Sigmoid colon (tissue), 7 donors: Measurements from ENCODE around the gene MIEF2. TPM values are rescaled to one million over a fixed set of nuclear protein-coding genes. Genes with fewer than 3 reads are reported as not detected.
A peak's percentile ranks its signal among the peaks of the same experiment; 100 is the strongest.

Experiments used
- DNase-seq: peaks from one replicate; pipeline ENCODE4 v3.0.0-alpha.2; 2019
- H3K27ac ChIP-seq, 4 donors: fragments of 200-600 bp; sonication (generic); one replicate each; pipeline ENCODE4 v1.5.1; 2016 to 2019; ENCODE audit warnings: mild to moderate bottlenecking in 1 of 4
- H3K27me3 ChIP-seq, 3 donors: fragments of 200-600 bp; sonication (generic); one replicate each; pipeline ENCODE4 v1.5.1; 2019; ENCODE audit warnings: mild to moderate bottlenecking in 1 of 3
- H3K36me3 ChIP-seq, 4 donors: fragments of 200-600 bp; sonication (generic); one replicate each; pipeline ENCODE4 v1.5.1; 2016 to 2019
- H3K4me1 ChIP-seq, 4 donors: fragments of 200-600 bp; sonication (generic); one replicate each; pipeline ENCODE4 v1.5.1; 2017 to 2019
- H3K4me3 ChIP-seq, 4 donors: fragments of 200-600 bp; sonication (generic); one replicate each; pipeline ENCODE4 v1.5.1; 2017 to 2019; ENCODE audit warnings: mild to moderate bottlenecking in 2 of 4, moderate library complexity in 1 of 4
- H3K9me3 ChIP-seq, 4 donors: fragments of 200-600 bp in 3 of 4; sonication (generic) in 3 of 4; one replicate each; pipeline versions ENCODE4 v1.5.1 to v1.6.1; 2013 to 2019
- EP300 ChIP-seq, 4 donors: sonication (generic); formaldehyde crosslinking; IDR thresholded peaks; one replicate each; pipeline ENCODE4 v1.6.1; 2017; ENCODE audit warnings: antibody characterized with exemption in 4 of 4
- POLR2A ChIP-seq, 2 donors: fragments of 450-650 bp; IDR thresholded peaks; one replicate each; pipeline ENCODE4 v1.6.1; 2016; ENCODE audit warnings: antibody characterized with exemption in 2 of 2, mild to moderate bottlenecking in 2 of 2, moderate library complexity in 2 of 2
- POLR2AphosphoS5 ChIP-seq, 4 donors: sonication (generic); formaldehyde crosslinking; IDR thresholded peaks; one replicate each; pipeline ENCODE4 v1.6.1; 2017; ENCODE audit warnings: antibody characterized with exemption in 4 of 4
- WGBS, 2 donors: extraction: QIAGEN DNeasy Blood & Tissue Kit; methylation state at CpG; one replicate each; pipeline ENCODE4 v1.1.7; 2013; 5-methylcytosine and 5-hydroxymethylcytosine counted together
- intact Hi-C: fragments of 100-400 bp; cut with DNase I; formaldehyde crosslinking; loops from one replicate; pipeline ENCODE4 v1.15.1; 2023
- polyA plus RNA-seq, 3 donors: library from polyadenylated mRNA; stranded (reverse); fragments of 200-250 nt; gene quantifications; one replicate each; pipeline ENCODE4 v1.2.3, GENCODE V29; 2013
- total RNA-seq, 4 donors: library from RNA; depleted of rRNA; stranded (reverse); fragments of >200 nt; gene quantifications; one replicate each; pipeline ENCODE4 v1.1.0, GENCODE V29; 2016
- TF ChIP-seq, protein P1 (sequence below), 4 experiments: fragments of 450-650 bp in 3 of 4; fragments of 200-600 bp in 1 of 4; IDR thresholded peaks; one replicate each; pipeline ENCODE4 v1.5.1; 2016 to 2019; ENCODE audit warnings: antibody characterized with exemption in 4 of 4, mild to moderate bottlenecking in 3 of 4, moderate library complexity in 2 of 4
- donor health status: healthy with polysubstance abuse.
- donor health status: Bipolar disorder and iron deficiency.
- donor health status: healthy.

The MIEF2 gene
- total and polyA plus RNA-seq, 7 donors = 3.7 to 14.4 (median 11.4) TPM

DNA sequence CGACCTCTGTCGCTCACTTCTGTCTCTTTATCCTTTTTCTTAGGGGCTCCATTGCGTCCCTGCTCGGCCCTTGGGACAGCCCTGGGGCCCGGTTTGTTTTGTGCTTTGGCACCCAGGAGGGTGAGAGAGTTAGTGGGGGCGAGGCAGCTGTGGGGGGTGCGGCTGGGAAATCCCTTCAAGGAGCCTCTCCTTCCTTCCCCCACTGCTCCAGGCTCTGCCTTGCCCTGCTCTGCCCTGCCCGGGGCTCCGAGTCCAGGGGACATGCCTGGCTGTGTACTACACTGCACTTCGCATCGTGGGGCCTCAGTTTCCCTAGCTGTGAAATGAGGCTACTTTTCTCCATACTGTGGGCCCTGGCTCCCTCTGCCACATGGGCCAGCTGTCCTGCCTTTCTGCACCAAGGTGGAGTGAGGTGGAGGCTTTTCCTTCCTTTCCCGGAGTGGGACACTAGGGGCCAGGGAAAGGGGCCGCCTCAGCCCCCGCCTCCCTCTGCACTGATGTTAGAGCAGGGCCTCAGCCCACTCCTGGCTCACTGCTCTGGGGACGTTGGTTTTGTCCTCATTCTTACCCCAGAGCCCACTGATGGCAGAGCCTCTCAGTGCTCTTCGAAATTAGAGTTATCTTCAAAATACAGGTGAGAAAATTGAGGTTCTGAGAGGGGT, 34.0 kb upstream of the MIEF2 start:
- H3K27ac ChIP-seq = peak overlapping the region in 3 of 4 donors; percentile 68 to 73 (median 70)
- H3K4me3 ChIP-seq = peak overlapping the region; percentile 42 to 74 (median 68)
- DNase-seq = no peak
- H3K36me3 ChIP-seq = no peaks in the 10 kb centered on the region
- H3K4me1 ChIP-seq = peaks cover 0 to 26% (median 19%) of the 10 kb centered on the region in 4 donors
- WGBS, 2 donors = 33 to 36% methylated on average over 16 of the region's 16 CpGs
- intact Hi-C loops = loop anchor here (5.0 kb wide), 1 partner anchor 91 kb away; the partner anchor contains the start of gene SMCR8
- TF ChIP-seq POLR2AphosphoS5 (IDR thresholded peaks at IDR 0.05) (no peak), POLR2A (IDR thresholded peaks at IDR 0.05) (no peak), EP300 (IDR thresholded peaks at IDR 0.05) (no peak)
- TF ChIP-seq, protein P1, sequence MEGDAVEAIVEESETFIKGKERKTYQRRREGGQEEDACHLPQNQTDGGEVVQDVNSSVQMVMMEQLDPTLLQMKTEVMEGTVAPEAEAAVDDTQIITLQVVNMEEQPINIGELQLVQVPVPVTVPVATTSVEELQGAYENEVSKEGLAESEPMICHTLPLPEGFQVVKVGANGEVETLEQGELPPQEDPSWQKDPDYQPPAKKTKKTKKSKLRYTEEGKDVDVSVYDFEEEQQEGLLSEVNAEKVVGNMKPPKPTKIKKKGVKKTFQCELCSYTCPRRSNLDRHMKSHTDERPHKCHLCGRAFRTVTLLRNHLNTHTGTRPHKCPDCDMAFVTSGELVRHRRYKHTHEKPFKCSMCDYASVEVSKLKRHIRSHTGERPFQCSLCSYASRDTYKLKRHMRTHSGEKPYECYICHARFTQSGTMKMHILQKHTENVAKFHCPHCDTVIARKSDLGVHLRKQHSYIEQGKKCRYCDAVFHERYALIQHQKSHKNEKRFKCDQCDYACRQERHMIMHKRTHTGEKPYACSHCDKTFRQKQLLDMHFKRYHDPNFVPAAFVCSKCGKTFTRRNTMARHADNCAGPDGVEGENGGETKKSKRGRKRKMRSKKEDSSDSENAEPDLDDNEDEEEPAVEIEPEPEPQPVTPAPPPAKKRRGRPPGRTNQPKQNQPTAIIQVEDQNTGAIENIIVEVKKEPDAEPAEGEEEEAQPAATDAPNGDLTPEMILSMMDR (IDR thresholded peaks at IDR 0.05) = no peak
- no peaks in the 10 kb centered on the region for H3K9me3 ChIP-seq
- no peaks in the 10 kb centered on the region for H3K27me3 ChIP-seq

DNA sequence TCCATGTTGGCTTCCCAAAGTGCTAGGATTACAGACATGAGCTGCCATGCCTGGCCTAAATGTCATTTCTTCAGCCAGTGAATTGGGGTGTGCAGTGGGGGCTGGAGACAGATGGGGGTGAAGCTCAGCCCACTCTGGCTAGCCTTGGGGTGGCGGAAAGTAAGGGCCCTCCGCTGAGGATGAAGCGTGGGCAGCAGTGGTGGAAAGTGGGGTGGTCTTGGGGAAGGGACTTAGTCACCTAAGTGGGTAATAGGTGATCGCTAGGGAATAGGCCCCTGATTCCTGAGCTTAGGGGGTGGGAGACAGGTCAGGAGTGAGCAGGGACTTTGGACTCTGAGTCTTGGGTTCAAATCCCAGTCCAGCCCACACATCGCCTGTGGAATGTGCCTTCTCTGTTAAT, 32.8 kb upstream of the MIEF2 start:
- TF ChIP-seq EP300 (IDR thresholded peaks at IDR 0.05) (no peak), POLR2A (IDR thresholded peaks at IDR 0.05) (no peak), POLR2AphosphoS5 (IDR thresholded peaks at IDR 0.05) (no peak)
- TF ChIP-seq, protein P1 (IDR thresholded peaks at IDR 0.05) = no peak
- no peak for DNase-seq
- Histone ChIP-seq H3K4me1 (peaks cover 0 to 26% (median 19%) of the 10 kb centered on the region in 4 donors), H3K27me3 (no peaks in the 10 kb centered on the region), H3K4me3 (no peak overlapping the region), H3K9me3 (no peaks in the 10 kb centered on the region), H3K36me3 (peaks cover 0 to 6% (median 0%) of the 10 kb centered on the region in 4 donors), H3K27ac (no peak overlapping the region)
- intact Hi-C loops = loop anchor here (5.0 kb wide), 1 partner anchor 90 kb away; the partner anchor contains the start of gene SMCR8
- 97 to 98% methylated on average over 5 of the region's 5 CpGs for WGBS, 2 donors

DNA sequence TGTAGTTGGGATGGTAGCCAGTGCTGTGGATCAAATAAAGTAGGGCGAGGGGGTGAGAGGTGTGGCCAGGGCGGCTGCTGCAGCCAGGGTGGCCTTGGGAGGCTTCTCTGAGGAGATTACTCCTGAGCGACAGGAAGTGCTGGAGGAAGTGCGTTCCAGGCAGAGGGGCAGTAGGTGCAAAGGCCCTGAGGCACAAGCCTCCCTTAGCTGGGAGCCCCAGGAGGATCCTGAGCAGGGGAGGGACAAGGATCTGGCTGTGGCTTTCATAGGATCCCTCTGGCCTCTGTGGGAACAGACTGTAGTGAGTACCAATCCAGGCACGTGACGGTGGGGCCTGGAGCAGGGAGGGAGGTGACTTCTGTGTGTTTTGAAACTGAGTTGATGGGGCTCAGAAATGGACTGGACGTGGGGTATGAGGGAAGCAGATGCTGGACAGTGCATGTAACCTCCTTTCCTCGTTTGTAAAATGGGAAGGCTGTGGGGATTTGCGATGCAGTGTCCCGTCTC, 32.2 kb upstream of the MIEF2 start:
- H3K9me3 ChIP-seq = no peaks in the 10 kb centered on the region
- DNase-seq = no peak
- H3K4me1 ChIP-seq = peaks cover 0 to 26% (median 19%) of the 10 kb centered on the region in 4 donors
- 91% methylated on average over 10 of the region's 10 CpGs for WGBS, 2 donors
- no peak overlapping the region for H3K27ac ChIP-seq
- no peak overlapping the region for H3K4me3 ChIP-seq
- intact Hi-C loops = loop anchor here (5.0 kb wide), 1 partner anchor 89 kb away; the partner anchor contains the start of gene SMCR8
- H3K27me3 ChIP-seq = no peaks in the 10 kb centered on the region
- peaks cover 0 to 10% (median 0%) of the 10 kb centered on the region in 4 donors for H3K36me3 ChIP-seq
- TF ChIP-seq POLR2AphosphoS5 (IDR thresholded peaks at IDR 0.05) = no peak

DNA sequence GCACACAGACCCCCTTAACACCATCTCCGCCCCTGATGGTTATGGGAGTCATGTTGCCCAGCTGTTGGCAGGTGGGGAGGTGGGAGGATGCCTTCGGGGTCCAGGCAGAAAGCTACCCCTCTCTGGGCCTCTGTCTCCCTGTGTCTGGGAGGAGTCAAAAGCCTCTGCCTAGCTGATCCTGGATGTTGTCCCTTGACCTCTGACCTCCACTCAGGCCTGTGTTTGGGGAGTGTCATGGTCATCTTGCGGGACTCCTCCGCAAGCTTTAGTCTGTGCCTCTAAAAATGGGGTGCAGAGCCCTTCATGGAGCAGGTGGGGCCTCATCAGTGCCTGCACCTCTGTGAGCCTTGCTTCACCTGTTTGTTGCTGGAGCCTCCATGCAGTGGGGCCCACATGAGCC, 31.2 kb upstream of the MIEF2 start:
- H3K4me1 ChIP-seq = peaks cover 0 to 26% (median 19%) of the 10 kb centered on the region in 4 donors
- TF ChIP-seq, protein P1 (IDR thresholded peaks at IDR 0.05) = no peak
- no peak for TF ChIP-seq POLR2A (IDR thresholded peaks at IDR 0.05)
- no peak for TF ChIP-seq POLR2AphosphoS5 (IDR thresholded peaks at IDR 0.05)
- TF ChIP-seq EP300 (IDR thresholded peaks at IDR 0.05) = no peak
- no peak overlapping the region for H3K27ac ChIP-seq
- no peaks in the 10 kb centered on the region for H3K9me3 ChIP-seq
- no peak for DNase-seq
- H3K27me3 ChIP-seq = no peaks in the 10 kb centered on the region
- no peak overlapping the region for H3K4me3 ChIP-seq
- 79 to 83% methylated on average over 4 of the region's 4 CpGs for WGBS, 2 donors
- intact Hi-C loops = loop anchor here (5.0 kb wide), 1 partner anchor 88 kb away; the partner anchor contains the start of gene SMCR8
- H3K36me3 ChIP-seq = peaks cover 0 to 17% (median 7%) of the 10 kb centered on the region in 4 donors

DNA sequence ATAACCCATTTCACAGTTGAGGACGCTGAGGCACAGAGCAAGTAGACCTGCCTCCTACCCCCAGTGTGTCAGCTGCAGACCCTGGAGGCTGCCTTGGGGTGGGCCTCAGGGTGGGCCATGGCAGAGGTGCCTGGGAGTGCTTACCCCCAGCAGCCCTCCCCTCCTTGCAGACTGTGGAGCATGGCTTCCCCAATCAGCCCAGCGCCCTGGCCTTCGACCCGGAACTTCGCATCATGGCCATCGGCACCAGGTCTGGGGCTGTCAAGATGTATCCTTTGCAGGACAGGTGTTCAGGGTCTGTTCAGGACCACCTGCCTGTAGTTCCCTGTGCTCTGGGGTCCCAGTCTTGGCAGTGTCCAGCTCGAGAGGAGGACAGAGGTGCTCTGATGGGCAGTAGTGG, 30.7 kb upstream of the MIEF2 start:
- Histone ChIP-seq H3K27ac (no peak overlapping the region), H3K36me3 (peaks cover 0 to 22% (median 10%) of the 10 kb centered on the region in 4 donors), H3K27me3 (no peaks in the 10 kb centered on the region), H3K9me3 (no peaks in the 10 kb centered on the region), H3K4me3 (no peak overlapping the region), H3K4me1 (peaks cover 0 to 21% (median 16%) of the 10 kb centered on the region in 4 donors)
- WGBS, 2 donors = 93 to 94% methylated on average over 7 of the region's 7 CpGs
- DNase-seq = no peak
- intact Hi-C loops = loop anchor here (5.0 kb wide), 1 partner anchor 88 kb away; the partner anchor contains the start of gene SMCR8
- no peak for TF ChIP-seq EP300 (IDR thresholded peaks at IDR 0.05)
- TF ChIP-seq, protein P1 (IDR thresholded peaks at IDR 0.05) = no peak
- TF ChIP-seq POLR2AphosphoS5 (IDR thresholded peaks at IDR 0.05) = no peak
- no peak for TF ChIP-seq POLR2A (IDR thresholded peaks at IDR 0.05)
